ENCODE results near the gene IYD.

IYD gene

DNA sequence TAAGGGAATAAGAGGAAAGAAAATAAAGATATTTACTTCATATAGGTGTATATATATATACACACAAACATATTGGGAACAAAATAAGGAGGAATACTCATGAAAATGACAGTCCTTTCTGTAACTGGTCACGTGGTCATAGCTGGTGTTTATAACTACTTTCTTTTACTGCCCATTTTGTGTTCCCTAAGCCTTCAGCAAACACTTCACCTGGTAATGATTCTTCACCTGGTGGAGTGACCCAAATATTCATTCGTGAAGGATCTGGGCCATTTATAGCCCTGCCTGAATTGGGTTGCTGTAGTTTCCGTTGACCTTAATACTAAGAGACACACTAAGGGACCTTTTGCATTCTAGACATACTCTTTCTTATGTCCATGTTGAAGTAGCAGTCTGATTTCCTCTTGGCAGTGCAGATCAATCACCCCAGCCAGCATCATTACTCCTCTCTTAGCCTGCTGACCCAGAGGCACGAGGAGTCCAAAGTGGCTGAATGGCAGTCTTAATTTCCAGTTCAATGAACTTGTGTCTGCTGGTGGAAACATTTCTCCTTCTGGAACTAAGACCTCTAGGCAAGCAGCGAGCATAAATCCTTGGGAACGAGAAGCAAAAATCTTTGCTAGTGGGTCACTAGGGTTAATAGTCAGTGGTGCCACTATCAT, 39.9 kb upstream of the IYD start:
- TF ChIP-seq Cebpa-rat (IDR thresholded peaks at IDR 0.05), result no peak
- no peak overlapping the region for H3K4me2 ChIP-seq
- no peak overlapping the region for H3K4me3 ChIP-seq
- no peaks in the 10 kb centered on the region for H3K36me3 ChIP-seq
- H3K27ac ChIP-seq, result no peak overlapping the region
- H3K9me3 ChIP-seq (replicated peaks in 1 of 11), result no peaks in the 10 kb centered on the region
- H3K9ac ChIP-seq, result no peak overlapping the region
- H3K4me1 ChIP-seq, result peaks cover 9 to 34% (median 20%) of the 10 kb centered on the region in 10 experiments
- H4K20me1 ChIP-seq, result peaks cover 0 to 8% (median 0%) of the 10 kb centered on the region in 11 experiments; a peak in 1 of 22 replicates
- no peaks in the 10 kb centered on the region for H3K27me3 ChIP-seq

- Histone ChIP-seq H3K4me3 (no peak overlapping the region), H3K9ac (no peak overlapping the region), H3K27me3 (no peaks in the 10 kb centered on the region), H3K36me3 (no peaks in the 10 kb centered on the region), H3K4me2 (no peak overlapping the region), H3K27ac (no peak overlapping the region), H3K4me1 (peaks cover 0 to 11% (median 2%) of the 10 kb centered on the region in 10 experiments; a peak in 7 of 20 replicates), H4K20me1 (no peaks in the 10 kb centered on the region), H3K9me3 (replicated peaks in 1 of 11) (no peaks in the 10 kb centered on the region)
- no peak for TF ChIP-seq Cebpa-rat (IDR thresholded peaks at IDR 0.05)
Measured at GRCh38 chr6:150331344-150331743, 37.5 kb upstream of the IYD start.

GRCh38 chr6:150332939-150333584, 35.8 kb upstream of the IYD start:
- no peak overlapping the region for H3K9ac ChIP-seq

GRCh38 chr6:150333585-150333941, 35.2 kb upstream of the IYD start:
- H3K4me2 ChIP-seq, result no peak overlapping the region
- H4K20me1 ChIP-seq, result no peaks in the 10 kb centered on the region
- H3K9ac ChIP-seq, result no peak overlapping the region
- no peaks in the 10 kb centered on the region for H3K27me3 ChIP-seq
- TF ChIP-seq Cebpa-rat (IDR thresholded peaks at IDR 0.05), result no peak
- no peak overlapping the region for H3K4me3 ChIP-seq
- H3K27ac ChIP-seq, result no peak overlapping the region
- H3K4me1 ChIP-seq, result no peaks in the 10 kb centered on the region
- H3K9me3 ChIP-seq (replicated peaks in 1 of 11), result no peaks in the 10 kb centered on the region
- no peaks in the 10 kb centered on the region for H3K36me3 ChIP-seq

More at GRCh38 chr6:150332939-150333584, 35.8 kb upstream of the IYD start:
- H4K20me1 ChIP-seq, result no peaks in the 10 kb centered on the region
- H3K36me3 ChIP-seq, result no peaks in the 10 kb centered on the region
- H3K27ac ChIP-seq, result no peak overlapping the region
- H3K9me3 ChIP-seq (replicated peaks in 1 of 11), result no peaks in the 10 kb centered on the region
- H3K4me1 ChIP-seq, result no peaks in the 10 kb centered on the region
- no peaks in the 10 kb centered on the region for H3K27me3 ChIP-seq
- TF ChIP-seq Cebpa-rat (IDR thresholded peaks at IDR 0.05), result no peak
- H3K4me2 ChIP-seq, result no peak overlapping the region
- H3K4me3 ChIP-seq, result no peak overlapping the region

GRCh38 chr6:150334790-150335783, 33.7 kb upstream of the IYD start:
- Histone ChIP-seq H3K9me3 (replicated peaks in 1 of 11) (no peaks in the 10 kb centered on the region), H3K36me3 (no peaks in the 10 kb centered on the region), H3K4me3 (no peak overlapping the region), H4K20me1 (no peaks in the 10 kb centered on the region), H3K27ac (no peak overlapping the region), H3K4me2 (no peak overlapping the region), H3K4me1 (no peaks in the 10 kb centered on the region), H3K9ac (no peak overlapping the region), H3K27me3 (no peaks in the 10 kb centered on the region)
- TF ChIP-seq Cebpa-rat (IDR thresholded peaks at IDR 0.05), result no peak

- Histone ChIP-seq H3K27ac (no peak overlapping the region), H3K4me1 (no peaks in the 10 kb centered on the region), H3K9ac (no peak overlapping the region), H3K27me3 (no peaks in the 10 kb centered on the region), H3K4me2 (no peak overlapping the region), H3K9me3 (replicated peaks in 1 of 11) (no peaks in the 10 kb centered on the region), H4K20me1 (no peaks in the 10 kb centered on the region), H3K36me3 (no peaks in the 10 kb centered on the region), H3K4me3 (no peak overlapping the region)
- no peak for TF ChIP-seq Cebpa-rat (IDR thresholded peaks at IDR 0.05)
Measured at GRCh38 chr6:150336299-150336698, 32.5 kb upstream of the IYD start.

DNA sequence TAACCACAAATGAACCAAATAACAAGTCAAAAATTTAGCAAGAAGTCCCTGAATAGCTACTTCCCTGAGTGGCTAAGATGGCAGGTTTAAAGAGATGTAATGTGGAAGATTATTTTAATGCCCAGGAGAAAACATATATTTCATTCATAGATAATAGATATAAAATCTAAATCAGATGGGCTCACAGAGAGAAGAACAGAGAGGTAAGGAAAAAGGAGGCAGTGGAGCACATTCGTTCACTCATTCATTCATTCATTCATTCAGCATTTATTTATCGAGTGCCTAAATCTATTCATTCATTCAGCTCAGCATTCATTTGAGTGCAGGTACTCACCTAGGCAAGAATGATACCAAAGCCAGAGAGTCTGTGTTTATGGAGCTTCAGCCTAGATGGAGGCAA, 32.1 kb upstream of the IYD start:
- Histone ChIP-seq H3K9ac (no peak overlapping the region), H3K4me3 (no peak overlapping the region), H3K4me2 (no peak overlapping the region), H3K27me3 (no peaks in the 10 kb centered on the region), H3K27ac (no peak overlapping the region), H3K9me3 (replicated peaks in 1 of 11) (no peaks in the 10 kb centered on the region), H3K36me3 (no peaks in the 10 kb centered on the region), H3K4me1 (no peaks in the 10 kb centered on the region), H4K20me1 (no peaks in the 10 kb centered on the region)
- TF ChIP-seq Cebpa-rat (IDR thresholded peaks at IDR 0.05), result no peak

DNA sequence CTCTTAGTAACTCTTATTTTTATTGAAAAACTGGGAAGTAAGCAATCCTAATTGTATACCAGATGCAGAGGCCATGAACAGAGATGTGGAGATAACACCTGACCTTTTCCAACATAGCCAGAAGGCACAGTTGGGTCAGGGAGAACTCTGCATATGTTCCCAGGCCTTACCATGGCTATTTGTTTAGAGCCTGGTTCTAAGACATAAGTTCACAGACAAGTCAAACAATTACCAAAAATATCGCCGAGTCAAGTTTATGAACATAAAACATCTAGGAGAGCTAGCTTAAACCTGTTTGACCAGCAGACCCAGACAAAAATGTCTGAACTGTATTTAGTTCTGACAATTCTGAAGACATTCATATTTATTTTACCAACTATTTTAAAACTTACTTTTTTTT, 26.7 kb upstream of the IYD start:
- Histone ChIP-seq H3K27me3 (no peaks in the 10 kb centered on the region), H3K4me2 (no peak overlapping the region), H3K4me1 (peaks cover 0 to 5% (median 0%) of the 10 kb centered on the region in 10 experiments; a peak in 1 of 20 replicates), H3K4me3 (no peak overlapping the region), H3K36me3 (no peaks in the 10 kb centered on the region), H3K9ac (no peak overlapping the region), H3K27ac (no peak overlapping the region), H4K20me1 (no peaks in the 10 kb centered on the region), H3K9me3 (replicated peaks in 1 of 11) (no peaks in the 10 kb centered on the region)
- no peak for TF ChIP-seq Cebpa-rat (IDR thresholded peaks at IDR 0.05)

- Histone ChIP-seq H3K4me3 (no peak overlapping the region), H3K27me3 (no peaks in the 10 kb centered on the region), H4K20me1 (no peaks in the 10 kb centered on the region), H3K9ac (no peak overlapping the region), H3K9me3 (replicated peaks in 1 of 11) (no peaks in the 10 kb centered on the region), H3K27ac (no peak overlapping the region), H3K4me1 (peaks cover 0 to 5% (median 0%) of the 10 kb centered on the region in 10 experiments; a peak in 1 of 20 replicates), H3K36me3 (no peaks in the 10 kb centered on the region), H3K4me2 (0 out of 22 replicates have a peak overlapping the region, but pooled peaks of 1 of the 11 experiments have one; percentile 17)
- no peak for TF ChIP-seq Cebpa-rat (IDR thresholded peaks at IDR 0.05)
Measured at GRCh38 chr6:150343434-150343833, 25.4 kb upstream of the IYD start.

Data from BLaER1 treated with 17β-estradiol and CSF1 and Interleukin-3, amounts not matched to agents 10 nM and 100 nM (cell line).